ENCODE measurements around the gene TMEM63A.
A peak's percentile ranks its signal among the peaks of the same experiment; 100 is the strongest.
"Not testable (repeated sequence)": the region's sequence is repeated elsewhere in the genome, so short reads cannot be mapped to it uniquely, and the experiment has no call there.

TMEM63A gene

GRCh38 chr1:225888289-225888897 is 6.2 kb upstream of the TMEM63A start:
- Histone ChIP-seq H3K4me1 (ENCODE audit: control insufficient read depth, insufficient read depth, low read length) (no peaks in the 10 kb centered on the region), H3K36me3 (ENCODE audit: control insufficient read depth, insufficient read depth, low read length) (no peaks in the 10 kb centered on the region), H3K27me3 (ENCODE audit: control insufficient read depth, insufficient read depth, low read length) (no peaks in the 10 kb centered on the region), H3K4me3 (ENCODE audit: low read length) (peak overlapping the region; percentile 47), H3K9ac (ENCODE audit: low read length) (no peak overlapping the region), H3K27ac (ENCODE audit: low read depth, low read length) (no peak overlapping the region)

- H3K27me3 ChIP-seq (ENCODE audit: control insufficient read depth, insufficient read depth, low read length); H3K4me1 ChIP-seq (ENCODE audit: control insufficient read depth, insufficient read depth, low read length); H3K27ac ChIP-seq (ENCODE audit: low read depth, low read length); H3K36me3 ChIP-seq (ENCODE audit: control insufficient read depth, insufficient read depth, low read length); H3K9ac ChIP-seq (ENCODE audit: low read length): not testable (repeated sequence)
- H3K4me3 ChIP-seq (ENCODE audit: low read length): peak overlapping the region; percentile 47
These were observed 5.5 kb upstream of the TMEM63A start for GRCh38 chr1:225887554-225888288.

GRCh38 chr1:225887030-225887314 is 4.8 kb upstream of the TMEM63A start:
- H3K27ac ChIP-seq (ENCODE audit: low read depth, low read length): no peak overlapping the region
- H3K4me3 ChIP-seq (ENCODE audit: low read length): no peak overlapping the region
- no peaks in the 10 kb centered on the region for H3K36me3 ChIP-seq (ENCODE audit: control insufficient read depth, insufficient read depth, low read length)
- H3K4me1 ChIP-seq (ENCODE audit: control insufficient read depth, insufficient read depth, low read length): no peaks in the 10 kb centered on the region
- no peak overlapping the region for H3K9ac ChIP-seq (ENCODE audit: low read length)
- no peaks in the 10 kb centered on the region for H3K27me3 ChIP-seq (ENCODE audit: control insufficient read depth, insufficient read depth, low read length)

GRCh38 chr1:225886159-225887029 is 4.2 kb upstream of the TMEM63A start:
- Histone ChIP-seq H3K9ac (ENCODE audit: low read length) (no peak overlapping the region), H3K36me3 (ENCODE audit: control insufficient read depth, insufficient read depth, low read length) (no peaks in the 10 kb centered on the region), H3K4me3 (ENCODE audit: low read length) (peak overlapping the region; percentile 25), H3K27me3 (ENCODE audit: control insufficient read depth, insufficient read depth, low read length) (no peaks in the 10 kb centered on the region), H3K27ac (ENCODE audit: low read depth, low read length) (no peak overlapping the region), H3K4me1 (ENCODE audit: control insufficient read depth, insufficient read depth, low read length) (no peaks in the 10 kb centered on the region)

GRCh38 chr1:225885336-225885735 is 3.2 kb upstream of the TMEM63A start:
- H3K4me3 ChIP-seq (ENCODE audit: low read length): no peak overlapping the region
- H3K36me3 ChIP-seq (ENCODE audit: control insufficient read depth, insufficient read depth, low read length): no peaks in the 10 kb centered on the region
- no peak overlapping the region for H3K27ac ChIP-seq (ENCODE audit: low read depth, low read length)
- peaks cover 9% of the 10 kb centered on the region for H3K4me1 ChIP-seq (ENCODE audit: control insufficient read depth, insufficient read depth, low read length)
- H3K9ac ChIP-seq (ENCODE audit: low read length): no peak overlapping the region
- no peaks in the 10 kb centered on the region for H3K27me3 ChIP-seq (ENCODE audit: control insufficient read depth, insufficient read depth, low read length)

- H3K4me3 ChIP-seq (ENCODE audit: low read length): no peak overlapping the region
- no peak overlapping the region for H3K9ac ChIP-seq (ENCODE audit: low read length)
- no peaks in the 10 kb centered on the region for H3K27me3 ChIP-seq (ENCODE audit: control insufficient read depth, insufficient read depth, low read length)
- H3K27ac ChIP-seq (ENCODE audit: low read depth, low read length): no peak overlapping the region
- H3K4me1 ChIP-seq (ENCODE audit: control insufficient read depth, insufficient read depth, low read length): peaks cover 12% of the 10 kb centered on the region
- no peaks in the 10 kb centered on the region for H3K36me3 ChIP-seq (ENCODE audit: control insufficient read depth, insufficient read depth, low read length)
These were observed 1.6 kb upstream of the TMEM63A start for GRCh38 chr1:225883616-225884265.

- peak overlapping the region; percentile 75 for H3K27ac ChIP-seq (ENCODE audit: low read depth, low read length)
- H3K4me3 ChIP-seq (ENCODE audit: low read length): peak overlapping the region; percentile 96
- peak overlapping the region; percentile 84 for H3K9ac ChIP-seq (ENCODE audit: low read length)
- H3K4me1 ChIP-seq (ENCODE audit: control insufficient read depth, insufficient read depth, low read length): peaks cover 12% of the 10 kb centered on the region
- H3K36me3 ChIP-seq (ENCODE audit: control insufficient read depth, insufficient read depth, low read length): no peaks in the 10 kb centered on the region
- H3K27me3 ChIP-seq (ENCODE audit: control insufficient read depth, insufficient read depth, low read length): no peaks in the 10 kb centered on the region
These were observed 775 bp upstream of the TMEM63A start for GRCh38 chr1:225882694-225883615.

GRCh38 chr1:225881081-225881958 is 860 bp downstream of the TMEM63A start:
- H3K4me3 ChIP-seq (ENCODE audit: low read length): peak overlapping the region; percentile 96
- H3K9ac ChIP-seq (ENCODE audit: low read length): peak overlapping the region; percentile 89
- H3K27me3 ChIP-seq (ENCODE audit: control insufficient read depth, insufficient read depth, low read length): no peaks in the 10 kb centered on the region
- H3K27ac ChIP-seq (ENCODE audit: low read depth, low read length): peak overlapping the region; percentile 75
- peaks cover 18% of the 10 kb centered on the region for H3K4me1 ChIP-seq (ENCODE audit: control insufficient read depth, insufficient read depth, low read length)
- H3K36me3 ChIP-seq (ENCODE audit: control insufficient read depth, insufficient read depth, low read length): no peaks in the 10 kb centered on the region

GRCh38 chr1:225880636-225881035 is 1.5 kb downstream of the TMEM63A start:
- Histone ChIP-seq H3K36me3 (ENCODE audit: control insufficient read depth, insufficient read depth, low read length) (no peaks in the 10 kb centered on the region), H3K4me3 (ENCODE audit: low read length) (peak overlapping the region; percentile 96), H3K27me3 (ENCODE audit: control insufficient read depth, insufficient read depth, low read length) (no peaks in the 10 kb centered on the region), H3K9ac (ENCODE audit: low read length) (no peak overlapping the region), H3K27ac (ENCODE audit: low read depth, low read length) (peak overlapping the region; percentile 33), H3K4me1 (ENCODE audit: control insufficient read depth, insufficient read depth, low read length) (peaks cover 18% of the 10 kb centered on the region)

GRCh38 chr1:225880222-225880588 is 2.0 kb downstream of the TMEM63A start:
- Histone ChIP-seq H3K4me3 (ENCODE audit: low read length) (peak overlapping the region; percentile 96), H3K27me3 (ENCODE audit: control insufficient read depth, insufficient read depth, low read length) (no peaks in the 10 kb centered on the region), H3K9ac (ENCODE audit: low read length) (peak overlapping the region; percentile 32), H3K27ac (ENCODE audit: low read depth, low read length) (peak overlapping the region; percentile 33), H3K36me3 (ENCODE audit: control insufficient read depth, insufficient read depth, low read length) (no peaks in the 10 kb centered on the region), H3K4me1 (ENCODE audit: control insufficient read depth, insufficient read depth, low read length) (peaks cover 18% of the 10 kb centered on the region)

Measured in rectal smooth muscle tissue (tissue), 1 donor.